Right lung (tissue), 5 donors: Measurements from ENCODE around the gene VSNL1. TPM values are rescaled to one million over a fixed set of nuclear protein-coding genes. Genes with fewer than 3 reads are reported as not detected.

ENCODE experiments used
- DNase-seq, 2 donors: peaks; one replicate each; pipeline ENCODE4 v3.0.0-alpha.2; 2013
- polyA plus RNA-seq, 5 donors: library from polyadenylated mRNA; unstranded; fragments of 120-200 nt; gene quantifications; one replicate each; pipeline versions ENCODE4 v1.2.1 to v1.2.3, GENCODE V29; 2013; ENCODE audit warnings: inconsistent platforms in 1 of 5, low replicate concordance in 1 of 5; ENCODE audit not compliant: insufficient read length in 5 of 5, insufficient read depth in 1 of 5

VSNL1 gene
- polyA plus RNA-seq, 5 donors: 13.8 to 21.0 (median 19.2) TPM

GRCh38 chr2:17643031-17643615 is 102.6 kb downstream of the VSNL1 start:
- DNase-seq: no peak

GRCh38 chr2:17644997-17645720 is 104.7 kb downstream of the VSNL1 start:
- DNase-seq: no peak

DNA sequence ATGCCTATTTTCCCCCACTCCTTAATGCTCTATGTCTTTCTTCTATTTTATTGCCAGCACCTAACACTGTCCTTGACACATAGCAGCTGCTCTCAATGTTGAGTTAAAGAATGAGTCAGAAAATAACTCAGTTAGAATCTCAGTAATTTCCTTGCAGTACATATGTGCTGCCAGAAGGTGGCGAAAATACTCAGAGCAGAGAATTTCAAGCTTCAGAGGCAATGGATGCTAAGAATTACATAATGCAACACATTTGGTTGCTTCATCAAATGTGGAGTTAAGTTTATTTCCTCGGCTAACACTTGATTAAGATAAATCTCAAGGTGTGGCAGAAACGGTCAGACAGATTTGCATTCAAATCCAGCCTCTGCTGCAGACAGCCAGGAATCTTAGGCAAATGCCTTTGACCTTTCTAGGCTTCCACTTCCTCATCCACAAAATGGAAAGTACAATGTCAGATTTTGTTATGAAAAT is 105.6 kb downstream of the VSNL1 start:
- peak; percentile 77 to 82 for DNase-seq

DNA sequence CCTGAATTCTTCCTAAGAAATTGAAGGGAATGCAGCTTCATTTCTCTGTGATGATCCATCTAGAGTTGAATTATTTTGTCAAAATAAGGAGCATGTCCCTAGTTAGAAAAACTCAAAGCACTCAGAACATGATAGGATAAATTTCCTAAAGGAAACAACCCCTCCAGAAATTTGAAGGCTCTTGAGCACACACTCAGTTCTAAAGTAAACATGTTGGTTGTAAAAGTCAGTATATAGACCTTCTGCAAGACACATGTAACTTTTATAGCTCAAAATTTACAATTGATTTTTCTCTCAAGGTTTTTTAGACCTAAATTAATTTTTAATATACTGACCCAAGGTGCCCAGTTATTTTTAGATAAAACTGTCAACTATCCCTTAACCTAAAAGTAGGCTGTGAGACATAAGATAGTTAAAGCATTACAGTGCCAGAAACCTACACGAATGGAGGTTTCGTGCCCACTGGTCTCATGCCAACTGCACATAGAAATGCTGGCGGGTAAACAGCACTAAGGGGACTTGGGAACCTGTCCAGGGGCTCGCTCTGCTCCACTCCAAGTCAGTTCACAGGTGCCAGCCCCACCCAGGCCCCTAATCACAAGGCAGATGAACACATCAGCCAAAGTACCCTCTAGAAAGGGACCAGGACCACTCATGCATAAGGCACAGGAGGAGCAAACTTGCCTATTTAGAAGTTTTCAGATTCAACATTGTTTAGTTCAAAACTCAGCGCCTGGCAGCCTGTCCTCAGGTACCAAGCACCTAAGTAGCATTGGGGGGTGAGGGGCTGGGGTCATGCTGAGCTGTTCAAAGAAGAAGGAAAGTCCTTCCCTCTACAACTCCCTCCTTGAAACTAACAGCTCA is 106.6 kb downstream of the VSNL1 start:
- DNase-seq: no peak

- DNase-seq: no peak
Measured at GRCh38 chr2:17648581-17648980, 108.1 kb downstream of the VSNL1 start.

DNA sequence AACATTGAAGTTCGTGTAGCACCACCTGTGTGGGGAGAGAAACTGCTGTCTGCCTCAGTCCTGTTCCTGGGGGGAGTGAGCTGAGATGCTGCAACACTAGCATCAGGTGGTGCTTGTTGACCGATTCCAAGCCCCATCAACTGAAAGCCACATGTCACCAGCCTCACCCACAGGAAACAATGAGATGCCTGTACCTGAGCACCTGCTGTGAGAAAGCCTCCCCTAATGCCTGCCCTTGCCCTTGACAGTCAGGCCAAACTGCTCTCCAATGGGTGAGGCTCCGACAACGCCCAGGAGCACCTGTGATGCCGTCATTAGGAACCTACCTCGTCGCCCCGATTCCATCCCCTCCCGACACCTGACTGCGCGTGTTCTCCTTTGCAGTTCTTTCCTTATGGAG is 108.5 kb downstream of the VSNL1 start:
- DNase-seq: no peak

DNA sequence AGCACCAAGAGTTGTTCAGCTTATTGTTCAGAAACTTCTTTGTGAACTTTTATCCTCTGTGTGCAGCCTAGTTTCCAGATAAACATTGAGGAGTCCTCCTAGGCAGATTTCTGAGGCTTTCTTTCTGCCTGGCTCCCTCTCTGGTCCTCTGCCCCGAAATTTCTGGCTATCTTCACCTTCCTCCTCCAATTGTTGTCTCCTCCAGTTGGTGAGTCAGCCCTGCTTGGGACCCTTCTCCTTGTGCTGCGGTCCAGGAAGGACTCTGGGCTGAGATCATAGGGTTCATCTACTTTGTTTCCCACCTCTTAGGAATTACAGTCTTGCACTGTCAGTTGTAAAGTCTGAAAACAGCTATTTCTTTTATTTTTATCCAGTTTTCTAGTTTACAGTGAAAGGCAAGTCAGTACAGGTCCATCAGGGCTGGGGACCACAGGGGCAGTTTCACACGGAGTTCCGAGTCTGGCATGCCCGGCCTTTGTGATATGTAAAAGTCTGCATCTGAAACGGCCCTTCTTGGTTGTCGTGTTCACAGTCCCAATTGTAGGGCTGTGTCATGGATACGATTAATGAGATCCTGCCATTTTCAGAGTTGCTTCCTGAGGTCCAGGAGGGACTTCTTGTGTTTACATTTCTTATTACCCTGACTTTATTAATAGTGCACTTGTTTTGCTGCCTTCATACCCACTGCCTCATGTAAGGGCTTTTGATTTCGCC is 112.3 kb downstream of the VSNL1 start:
- no peak for DNase-seq

DNA sequence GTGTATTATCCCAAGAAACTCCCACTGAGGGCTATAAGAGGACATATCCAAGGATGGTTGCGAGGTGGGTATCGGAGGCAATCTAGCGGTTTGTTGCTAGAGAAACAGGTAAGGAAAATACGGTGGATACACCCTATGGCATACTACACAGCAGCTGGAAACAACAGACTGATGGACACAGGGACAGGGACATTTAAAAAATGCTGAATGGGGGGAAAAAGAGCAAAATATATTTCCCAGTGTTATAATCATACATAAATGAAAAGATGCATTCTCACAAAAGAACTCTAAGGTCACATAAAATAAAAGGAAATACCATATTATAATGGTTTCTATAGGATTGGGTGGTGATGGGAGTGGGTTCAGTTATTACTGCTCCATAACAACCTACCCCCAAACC is 117.3 kb downstream of the VSNL1 start:
- DNase-seq: no peak

DNA sequence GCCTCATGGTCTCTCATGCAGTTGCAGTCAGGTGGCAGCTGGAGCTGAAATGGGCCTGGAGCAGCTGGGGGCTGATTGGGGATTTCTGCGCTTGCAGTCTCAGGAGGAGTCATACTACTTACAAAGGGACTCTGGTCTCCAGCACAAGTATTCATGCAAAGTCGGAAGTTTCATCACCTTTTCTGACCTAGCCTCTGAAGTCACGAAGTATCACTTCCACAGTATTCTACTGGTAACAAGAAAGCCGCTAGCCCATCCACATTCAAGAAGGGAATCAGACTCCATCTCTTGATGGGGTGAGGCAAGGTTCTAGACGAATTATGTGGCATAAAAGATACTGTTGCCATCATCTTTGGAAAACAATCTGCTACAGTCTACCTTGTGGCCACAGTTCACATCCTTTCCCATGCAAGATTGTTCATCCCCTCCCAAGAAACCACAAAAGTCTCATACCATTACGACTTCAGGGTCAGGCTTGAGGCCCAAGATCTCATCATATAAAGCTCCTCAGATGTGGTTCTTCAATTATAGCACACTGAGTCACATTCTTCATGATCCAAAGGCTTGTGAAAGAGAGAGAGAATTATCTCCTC is 117.9 kb downstream of the VSNL1 start:
- DNase-seq: no peak

GRCh38 chr2:17660219-17660618 is 119.7 kb downstream of the VSNL1 start:
- no peak for DNase-seq

DNA sequence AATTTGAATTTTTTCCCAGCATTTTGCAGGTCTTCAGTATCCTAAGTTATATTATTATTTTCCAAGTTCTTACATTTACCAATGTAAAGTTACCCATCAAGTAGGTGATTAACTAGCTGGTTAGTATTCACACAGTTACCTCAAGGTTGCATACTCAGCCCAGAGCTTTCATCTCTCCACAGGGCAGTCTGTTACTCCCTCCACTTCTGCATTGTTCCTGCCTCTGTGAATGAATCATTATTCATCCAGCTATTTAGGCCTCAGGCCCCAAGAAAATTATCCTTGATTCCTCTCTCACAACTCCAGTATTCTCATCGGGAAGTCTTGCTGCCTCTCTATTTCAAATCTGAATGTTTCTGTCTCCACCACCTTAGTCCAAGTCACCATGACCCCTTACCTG is 121.0 kb downstream of the VSNL1 start:
- DNase-seq: no peak

GRCh38 chr2:17662723-17663122 is 122.2 kb downstream of the VSNL1 start:
- DNase-seq: no peak

- DNase-seq: no peak
Measured at GRCh38 chr2:17664534-17664933, 124.0 kb downstream of the VSNL1 start.

DNA sequence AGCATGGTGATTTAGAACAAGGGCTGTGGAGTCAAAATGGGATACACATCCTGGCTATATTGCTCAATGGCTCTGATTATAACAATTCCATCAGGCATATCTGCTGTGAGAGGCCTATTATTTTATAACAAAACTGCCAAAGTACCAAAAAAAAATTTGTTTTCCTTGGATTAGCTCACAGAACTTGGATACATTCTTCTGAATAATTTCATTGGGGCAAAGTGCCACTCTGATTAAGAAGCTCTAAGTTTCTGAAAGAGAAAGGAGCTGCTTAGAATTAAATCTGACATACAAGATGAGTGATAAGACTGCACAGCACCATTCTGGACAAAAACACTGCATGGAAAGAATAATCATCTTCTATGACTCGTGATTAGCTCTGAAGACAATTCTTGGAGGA is 127.4 kb downstream of the VSNL1 start:
- DNase-seq: no peak

DNA sequence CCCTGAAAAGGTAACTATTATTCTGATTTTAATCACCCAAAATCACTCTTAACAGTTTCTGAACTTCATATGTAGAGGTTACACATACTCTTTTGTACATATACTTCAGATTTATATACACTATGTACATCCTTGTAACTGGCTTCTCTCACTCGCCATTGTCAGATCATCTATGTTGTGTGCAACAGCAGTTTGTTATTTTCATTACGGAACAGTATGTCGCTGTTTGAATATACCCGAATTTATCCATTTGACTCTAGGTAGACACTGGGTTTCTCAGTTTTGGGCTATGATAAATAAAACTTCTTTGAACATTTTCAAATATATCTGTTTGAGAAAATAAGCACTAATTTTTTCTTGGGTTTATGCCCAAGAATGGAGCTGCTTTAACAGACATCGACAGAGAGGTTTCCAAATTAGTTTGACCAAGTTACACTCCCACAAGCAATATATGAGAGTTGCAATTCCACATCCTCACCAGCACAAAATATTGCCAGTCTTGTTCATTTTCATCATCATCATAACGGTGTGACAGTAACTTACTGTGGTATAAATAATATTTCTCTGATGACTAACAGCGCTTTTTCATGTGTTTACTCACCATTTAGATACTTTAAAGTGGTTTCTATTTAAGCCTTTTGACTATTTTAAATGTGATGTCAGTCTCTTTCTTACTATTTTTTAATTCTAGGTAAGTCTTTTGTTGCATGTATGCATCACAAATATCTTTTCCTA is 132.3 kb downstream of the VSNL1 start:
- no peak for DNase-seq

GRCh38 chr2:17674817-17675216 is 134.3 kb downstream of the VSNL1 start:
- no peak for DNase-seq

GRCh38 chr2:17680119-17680518 is 139.6 kb downstream of the VSNL1 start:
- DNase-seq: no peak

DNA sequence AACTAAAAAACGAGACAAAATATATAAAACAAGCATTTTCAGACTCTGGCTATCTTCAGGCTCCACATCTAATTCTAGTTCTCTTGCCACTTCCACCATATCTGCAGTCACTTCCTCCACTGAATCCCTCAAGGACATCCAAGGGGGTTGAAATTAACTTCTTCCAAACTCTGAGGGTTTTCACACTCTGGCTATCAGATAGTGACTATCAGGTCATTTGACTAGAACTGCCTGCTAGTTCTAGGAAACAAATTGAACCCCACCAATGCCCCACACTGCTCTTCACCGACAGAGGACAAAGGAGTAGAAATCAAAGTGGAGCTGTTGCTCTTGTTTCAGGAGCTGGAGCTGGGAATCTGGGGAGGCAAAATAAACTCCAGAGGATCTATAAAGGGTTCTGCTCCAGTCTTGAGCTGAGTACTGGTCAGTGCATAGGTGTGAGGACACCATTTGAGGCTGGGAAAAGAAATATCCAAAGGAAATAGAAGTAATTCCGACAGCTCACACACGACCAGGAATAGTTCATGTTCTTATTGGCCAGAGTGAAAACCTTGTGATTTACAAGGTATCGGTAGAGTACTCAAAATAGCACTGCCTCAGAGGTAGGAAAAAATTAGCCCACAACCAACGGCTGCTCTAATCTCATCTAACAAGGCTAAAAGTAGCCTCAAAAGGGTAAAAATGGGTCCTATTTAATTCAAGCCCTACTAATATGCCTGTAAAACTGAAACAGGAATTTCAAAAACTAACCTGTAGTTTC is 141.8 kb downstream of the VSNL1 start:
- no peak for DNase-seq

DNA sequence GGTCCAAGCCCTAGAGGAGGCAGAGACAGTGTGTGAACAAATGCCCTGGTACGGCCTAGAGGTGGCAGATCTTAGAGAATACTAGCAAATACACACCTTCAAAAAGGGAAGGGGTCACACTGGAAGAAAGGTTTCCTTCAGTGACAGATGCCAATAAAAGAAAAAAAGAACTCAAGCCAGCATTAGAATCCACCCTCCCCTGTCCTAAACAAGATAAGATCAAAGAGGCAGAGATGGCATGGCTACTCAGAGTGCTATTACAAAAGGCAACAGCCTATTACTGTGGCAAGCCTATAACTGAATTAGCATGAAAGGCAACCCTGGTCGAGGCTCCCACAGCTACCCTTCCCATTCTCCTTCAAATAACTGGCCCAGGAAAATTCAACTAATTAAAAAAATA is 143.5 kb downstream of the VSNL1 start:
- no peak for DNase-seq

DNA sequence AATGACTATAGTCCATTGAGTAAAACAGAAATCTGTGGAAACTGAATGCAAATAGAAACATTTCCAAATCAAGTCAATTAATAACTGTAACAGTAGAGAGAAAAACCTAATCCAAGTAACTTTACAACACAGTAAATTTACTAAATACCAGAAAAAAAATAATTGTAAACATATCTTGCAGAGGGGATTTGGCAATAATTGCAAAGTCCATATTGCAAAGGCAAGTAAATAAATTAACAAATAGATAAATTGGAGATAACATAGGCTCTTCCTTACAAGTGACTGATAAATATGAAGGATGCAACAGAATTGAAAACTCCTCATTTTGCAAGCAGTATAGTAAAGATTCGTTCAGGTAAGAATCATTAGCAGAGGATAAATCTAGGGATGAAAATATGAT is 148.1 kb downstream of the VSNL1 start:
- DNase-seq: no peak
